Common myeloid progenitor, CD34-positive (primary cell): Measurements from ENCODE around the gene MORN1.

Experiments used
- CTCF ChIA-PET: fragments of 350-600 bp; sonication (Branson Sonifier 250); formaldehyde crosslinking; loops from one replicate; lab custom pipeline; 2021; ENCODE audit warnings: antibody characterized with exemption; lab: Charles Lee
- POLR2A ChIA-PET: fragments of 350-600 bp; sonication (Branson Sonifier 250); formaldehyde crosslinking; loops from one replicate; lab custom pipeline; 2021; ENCODE audit warnings: antibody characterized with exemption; lab: Charles Lee
- DNase-seq, 3 donors: peaks; one replicate each; pipeline versions ENCODE4 v3.0.0 to v3.0.0-alpha.2; 2013
- H3K27ac ChIP-seq, 2 experiments: 1 replicate in 1 of 2; 2 replicates in 1 of 2; pipeline ENCODE4 v1.7.0; 2013; ENCODE audit warnings: inconsistent platforms in 2 of 2, low read length in 2 of 2, mild to moderate bottlenecking in 2 of 2, low read depth in 1 of 2, moderate library complexity in 1 of 2; ENCODE audit not compliant: severe bottlenecking in 2 of 2, insufficient read depth in 1 of 2, poor library complexity in 1 of 2
- H3K27me3 ChIP-seq, 5 experiments: replicated peaks in 2 of 5; 1 replicate in 3 of 5; 2 replicates in 2 of 5; pipeline versions ENCODE4 v1.6.1 to v1.7.0; 2013; ENCODE audit warnings: low read length in 4 of 5, mild to moderate bottlenecking in 2 of 5, moderate library complexity in 2 of 5, inconsistent platforms in 1 of 5; ENCODE audit not compliant: insufficient read depth in 5 of 5, control insufficient read depth in 4 of 5
- H3K36me3 ChIP-seq, 4 experiments: 1 replicate in 2 of 4; 2 replicates in 2 of 4; pipeline versions ENCODE4 v1.6.1 to v1.7.0; 2013; ENCODE audit warnings: low read length in 3 of 4, control low read depth in 1 of 4, mild to moderate bottlenecking in 1 of 4; ENCODE audit not compliant: control insufficient read depth in 4 of 4, insufficient read depth in 4 of 4
- H3K4me1 ChIP-seq, 4 experiments: 1 replicate in 3 of 4; 2 replicates in 1 of 4; pipeline versions ENCODE4 v1.6.1 to v1.7.1; 2013; ENCODE audit warnings: low read length in 3 of 4, mild to moderate bottlenecking in 3 of 4, control low read depth in 1 of 4, inconsistent platforms in 1 of 4, moderate library complexity in 1 of 4; ENCODE audit not compliant: control insufficient read depth in 4 of 4, insufficient read depth in 4 of 4; ENCODE audit errors: control extremely low read depth in 1 of 4
- H3K4me3 ChIP-seq, 7 experiments: 1 replicate in 4 of 7; 2 replicates in 3 of 7; pipeline versions ENCODE4 v1.5.1 to v1.7.0; 2013; ENCODE audit warnings: mild to moderate bottlenecking in 7 of 7, low read length in 6 of 7, moderate library complexity in 6 of 7, inconsistent platforms in 2 of 7, low read depth in 2 of 7, control low read depth in 1 of 7; ENCODE audit not compliant: insufficient read depth in 4 of 7, control insufficient read depth in 1 of 7; ENCODE audit errors: extremely low read depth in 1 of 7
- H3K9me3 ChIP-seq, 5 experiments: 1 replicate in 4 of 5; 2 replicates in 1 of 5; pipeline versions ENCODE4 v1.6.1 to v1.7.1; 2013; ENCODE audit warnings: low read length in 4 of 5, mild to moderate bottlenecking in 2 of 5, inconsistent platforms in 1 of 5, low read depth in 1 of 5, moderate library complexity in 1 of 5; ENCODE audit not compliant: control insufficient read depth in 4 of 5, insufficient read depth in 2 of 5; ENCODE audit errors: control extremely low read depth in 1 of 5
- WGBS: methylation state at CpG from one replicate; pipeline ENCODE4 v1.1.5; 2013; ENCODE audit not compliant: insufficient coverage; 5-methylcytosine and 5-hydroxymethylcytosine counted together

Gene MORN1

DNA sequence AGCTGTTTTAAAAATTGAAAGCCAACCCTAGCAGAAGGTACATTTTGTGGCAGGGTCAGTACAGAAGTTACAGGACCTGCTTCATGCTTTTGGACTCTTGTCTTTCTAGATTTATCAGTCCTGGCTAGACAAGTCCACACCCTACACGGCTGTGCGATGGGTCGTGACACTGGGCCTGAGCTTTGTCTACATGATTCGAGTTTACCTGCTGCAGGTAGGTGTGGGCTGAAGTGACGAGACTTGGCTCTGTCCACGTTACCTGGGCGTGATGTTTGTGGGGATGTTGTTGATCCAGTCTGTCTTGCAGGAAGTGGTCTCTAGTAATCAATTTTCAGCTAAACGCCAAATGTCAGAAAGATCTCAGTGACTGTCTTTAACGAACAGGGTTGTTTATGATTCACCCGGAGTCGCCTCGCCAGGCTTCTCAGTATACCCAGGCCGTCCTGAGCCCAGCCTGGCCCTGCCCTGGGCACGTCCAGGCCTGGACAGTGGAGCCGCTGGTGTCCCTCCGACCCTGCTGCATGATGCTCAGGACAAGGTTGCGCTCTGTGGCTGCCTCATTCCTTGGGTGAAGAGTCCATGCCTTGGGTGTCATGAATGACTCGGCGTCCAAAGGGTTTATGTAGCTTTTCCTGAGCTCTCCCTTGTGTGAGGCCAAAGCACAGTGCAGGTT lies 5.8 kb upstream of the MORN1 start:
- ChIA-PET POLR2A (interaction anchor here (1.1 kb wide), 1 partner anchor 16 kb away, joined by 3 read pairs; no protein-coding TSS in a partner anchor), CTCF (no interaction called here)
- WGBS: 97% methylated on average over 19 of the region's 19 CpGs
- H3K36me3 ChIP-seq: peaks cover 12 to 87% (median 61%) of the 10 kb centered on the region in 4 experiments
- no peaks in the 10 kb centered on the region for H3K27me3 ChIP-seq
- DNase-seq: no peak
- no peak overlapping the region for H3K4me3 ChIP-seq
- H3K27ac ChIP-seq: no peak overlapping the region
- H3K4me1 ChIP-seq: peaks cover 2 to 15% (median 12%) of the 10 kb centered on the region in 4 experiments
- no peaks in the 10 kb centered on the region for H3K9me3 ChIP-seq

- 86% methylated on average over 1 of the region's 5 CpGs for WGBS
- POLR2A ChIA-PET: interaction anchor here (1.1 kb wide), 1 partner anchor 16 kb away, joined by 3 read pairs; no protein-coding TSS in a partner anchor
- H3K36me3 ChIP-seq: peaks cover 12 to 80% (median 55%) of the 10 kb centered on the region in 4 experiments
These were observed 5.1 kb upstream of the MORN1 start for GRCh38 chr1:2396476-2396875.

GRCh38 chr1:2396059-2396458 lies 4.7 kb upstream of the MORN1 start:
- Histone ChIP-seq H3K36me3 (peaks cover 12 to 78% (median 53%) of the 10 kb centered on the region in 4 experiments), H3K9me3 (no peaks in the 10 kb centered on the region), H3K27ac (no peak overlapping the region), H3K27me3 (no peaks in the 10 kb centered on the region), H3K4me1 (peaks cover 2 to 17% (median 13%) of the 10 kb centered on the region in 4 experiments), H3K4me3 (no peak overlapping the region)
- WGBS: 100% methylated on average over 10 of the region's 17 CpGs
- CTCF ChIA-PET: no interaction called here
- POLR2A ChIA-PET: interaction anchor here (1.1 kb wide), 1 partner anchor 17 kb away, joined by 3 read pairs; no protein-coding TSS in a partner anchor
- no peak for DNase-seq

More at GRCh38 chr1:2396476-2396875, 5.1 kb upstream of the MORN1 start:
- CTCF ChIA-PET: no interaction called here
- Histone ChIP-seq H3K27me3 (no peaks in the 10 kb centered on the region), H3K27ac (no peak overlapping the region), H3K4me1 (peaks cover 2 to 15% (median 12%) of the 10 kb centered on the region in 4 experiments), H3K9me3 (no peaks in the 10 kb centered on the region), H3K4me3 (no peak overlapping the region)
- DNase-seq: no peak

DNA sequence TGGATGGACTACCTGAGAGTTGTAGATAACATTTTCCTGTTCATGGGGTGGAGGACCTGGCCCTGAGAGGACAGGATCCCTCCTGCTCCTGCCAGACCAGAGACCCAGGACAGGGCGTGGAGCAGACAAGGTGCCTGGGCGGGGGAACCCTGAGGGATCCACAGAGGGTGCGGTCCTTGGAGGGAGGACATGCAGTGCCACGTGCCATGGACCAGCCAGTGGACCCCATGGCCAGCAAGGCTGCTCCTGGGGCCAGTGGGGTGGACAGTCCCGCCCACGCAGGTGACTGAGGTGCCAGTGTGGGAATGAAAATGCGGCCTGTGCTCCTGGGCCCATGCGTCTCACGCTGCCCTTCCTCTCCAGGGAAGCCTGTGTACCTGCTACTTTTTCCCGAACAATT lies 3.9 kb upstream of the MORN1 start:
- peaks cover 2 to 25% (median 21%) of the 10 kb centered on the region in 4 experiments for H3K4me1 ChIP-seq
- POLR2A ChIA-PET: no interaction called here
- 99% methylated on average over 9 of the region's 10 CpGs for WGBS
- peak overlapping the region in 1 of 2 experiments; percentile 12 for H3K27ac ChIP-seq
- no peaks in the 10 kb centered on the region for H3K27me3 ChIP-seq
- CTCF ChIA-PET: no interaction called here
- H3K36me3 ChIP-seq: peaks cover 9 to 71% (median 50%) of the 10 kb centered on the region in 4 experiments
- H3K4me3 ChIP-seq: no peak overlapping the region
- DNase-seq: no peak
- H3K9me3 ChIP-seq: no peaks in the 10 kb centered on the region

- Histone ChIP-seq H3K27me3 (no peaks in the 10 kb centered on the region), H3K36me3 (peaks cover 9 to 66% (median 46%) of the 10 kb centered on the region in 4 experiments), H3K4me1 (peaks cover 2 to 26% (median 23%) of the 10 kb centered on the region in 4 experiments), H3K27ac (peak overlapping the region in 1 of 2 experiments; percentile 38), H3K9me3 (no peaks in the 10 kb centered on the region), H3K4me3 (no peak overlapping the region)
- ChIA-PET CTCF (interaction anchor here (2.0 kb wide), 1 partner anchor 13 kb away, joined by 4 read pairs; no protein-coding TSS in a partner anchor), POLR2A (no interaction called here)
- no peak for DNase-seq
- WGBS: 100% methylated on average over 11 of the region's 11 CpGs
These were observed 3.4 kb upstream of the MORN1 start for GRCh38 chr1:2394761-2395160.

DNA sequence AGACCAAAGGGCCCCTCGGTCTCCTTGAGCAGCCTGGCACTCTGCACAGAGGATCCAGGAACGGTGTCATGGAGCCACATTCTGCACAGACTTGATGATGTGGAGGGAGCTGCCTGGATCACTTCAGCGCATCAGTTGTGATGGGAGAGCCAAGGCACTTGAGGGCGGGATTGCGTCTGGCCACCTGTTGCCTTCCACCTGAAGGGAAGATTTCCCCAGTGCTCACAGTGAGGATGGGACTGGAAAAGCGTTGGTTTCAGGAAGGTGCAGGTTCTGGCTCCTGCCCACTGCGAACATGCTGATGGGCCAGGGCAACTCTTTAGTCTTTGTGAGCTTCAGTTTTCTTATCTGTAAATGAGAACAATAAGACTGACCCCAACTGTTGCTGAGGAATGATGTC lies 2.9 kb upstream of the MORN1 start:
- H3K9me3 ChIP-seq: no peaks in the 10 kb centered on the region
- H3K27me3 ChIP-seq: no peaks in the 10 kb centered on the region
- peak overlapping the region in 1 of 2 experiments; percentile 56 for H3K27ac ChIP-seq
- peaks cover 7 to 61% (median 43%) of the 10 kb centered on the region in 4 experiments for H3K36me3 ChIP-seq
- WGBS: 98% methylated on average over 6 of the region's 7 CpGs
- POLR2A ChIA-PET: no interaction called here
- H3K4me3 ChIP-seq: no peak overlapping the region
- peaks cover 2 to 26% (median 23%) of the 10 kb centered on the region in 4 experiments for H3K4me1 ChIP-seq
- DNase-seq: no peak
- CTCF ChIA-PET: interaction anchor here (1.6 to 2.0 kb wide), 2 partner anchors 12 to 195 kb away, joined by 4 read pairs; no protein-coding TSS in a partner anchor

- peaks cover 2 to 26% (median 23%) of the 10 kb centered on the region in 4 experiments for H3K4me1 ChIP-seq
- ChIA-PET POLR2A (no interaction called here), CTCF (interaction anchor here (0.8 to 2.0 kb wide), 3 partner anchors 12 to 194 kb away, joined by 3 to 4 read pairs (median 4); no protein-coding TSS in a partner anchor)
- WGBS: 99% methylated on average over 7 of the region's 9 CpGs
- peaks cover 7 to 53% (median 37%) of the 10 kb centered on the region in 4 experiments for H3K36me3 ChIP-seq
- H3K27me3 ChIP-seq: no peaks in the 10 kb centered on the region
- no peaks in the 10 kb centered on the region for H3K9me3 ChIP-seq
- H3K27ac ChIP-seq: peak overlapping the region; percentile 11 to 89
- H3K4me3 ChIP-seq: no peak overlapping the region
- DNase-seq: no peak
These were observed 2.1 kb upstream of the MORN1 start for GRCh38 chr1:2393471-2393877.
